Endodermal cell (in vitro differentiated cells): ENCODE data around the gene ATAD1. TPM values are rescaled to one million over a fixed set of nuclear protein-coding genes. Genes with fewer than 3 reads are reported as not detected.

ENCODE experiments used
- DNase-seq: peaks from one replicate; pipeline ENCODE4 v3.0.0-alpha.2; 2017
- H3K27ac ChIP-seq: 2 replicates; pipeline ENCODE4 v1.5.1; 2013; ENCODE audit warnings: mild to moderate bottlenecking, low read depth, low read length, moderate library complexity
- H3K27me3 ChIP-seq: 2 replicates; pipeline ENCODE4 v1.6.1; 2013; ENCODE audit warnings: mild to moderate bottlenecking, low read length, moderate library complexity; ENCODE audit not compliant: insufficient read depth, control insufficient read depth, poor library complexity, severe bottlenecking
- H3K36me3 ChIP-seq: 2 replicates; pipeline ENCODE4 v1.7.0; 2013; ENCODE audit warnings: mild to moderate bottlenecking, low read length, moderate library complexity; ENCODE audit not compliant: control insufficient read depth, insufficient read depth
- H3K4me1 ChIP-seq: one replicate; pipeline ENCODE4 v1.7.0; 2013; ENCODE audit warnings: low read length; ENCODE audit not compliant: control insufficient read depth, insufficient read depth
- H3K4me3 ChIP-seq: 2 replicates; pipeline ENCODE4 v1.5.1; 2013; ENCODE audit warnings: mild to moderate bottlenecking, low read length, moderate library complexity
- H3K9ac ChIP-seq: 2 replicates; pipeline ENCODE4 v1.6.1; 2013; ENCODE audit warnings: mild to moderate bottlenecking, low read length, moderate library complexity; ENCODE audit not compliant: poor library complexity, severe bottlenecking; ENCODE audit errors: extremely low read depth
- H3K9me3 ChIP-seq: 2 replicates; pipeline ENCODE4 v1.6.1; 2013; ENCODE audit warnings: mild to moderate bottlenecking, low read length, moderate library complexity; ENCODE audit not compliant: control insufficient read depth
- H3K27ac Mint-ChIP-seq: 2 replicates; pipeline ENCODE4 v1.8.0; 2020; ENCODE audit warnings: mixed read lengths
- H3K27me3 Mint-ChIP-seq: 2 replicates; pipeline ENCODE4 v1.8.0; 2021; ENCODE audit warnings: mild to moderate bottlenecking, mixed read lengths; ENCODE audit not compliant: insufficient read depth
- H3K36me3 Mint-ChIP-seq: 2 replicates; pipeline ENCODE4 v1.8.0; 2020; ENCODE audit warnings: low read depth, mixed read lengths
- H3K4me1 Mint-ChIP-seq: 2 replicates; pipeline ENCODE4 v1.8.0; 2020; ENCODE audit warnings: mixed read lengths
- H3K4me3 Mint-ChIP-seq: 2 replicates; pipeline ENCODE4 v1.8.0; 2020; ENCODE audit warnings: mild to moderate bottlenecking, moderate library complexity, mixed read lengths
- H3K9me3 Mint-ChIP-seq: 2 replicates; pipeline ENCODE4 v1.8.0; 2020; ENCODE audit warnings: mild to moderate bottlenecking, mixed read lengths
- CTCF ChIP-seq: fragments of 200-600 bp; sonication (generic); conservative IDR thresholded peaks from 2 replicates; pipeline ENCODE4 v1.5.0; 2021; ENCODE audit warnings: antibody characterized with exemption, mild to moderate bottlenecking
- WGBS, 2 experiments: methylation state at CpG; one replicate each; pipeline versions ENCODE4 v1.1.5 to v1.1.7; 2013; ENCODE audit warnings: missing lambda C conversion rate in 2 of 2, mixed read lengths in 1 of 2; ENCODE audit not compliant: insufficient coverage in 1 of 2, insufficient read length in 1 of 2; 5-methylcytosine and 5-hydroxymethylcytosine counted together
- total RNA-seq, 2 donors: library from RNA; stranded (reverse); fragmentation: NEBNext Ultra II Directional in 1 of 2; extraction: Animal tissue kit (Norgen Biotek cat#: 25700) in 1 of 2; gene quantifications; 2 replicates in 1 of 2; 3 replicates in 1 of 2; pipeline ENCODE4 v1.2.1, GENCODE V29; 2021

Gene ATAD1
- total RNA-seq, 2 donors from 2014 or later = 55.4 to 68.0 TPM

- H3K9ac ChIP-seq = no peak overlapping the region
- no peak overlapping the region for H3K27ac ChIP-seq
- 76 to 86% methylated on average over 9 to 11 of the region's 13 CpGs for WGBS, 2 experiments
- H3K4me1 Mint-ChIP-seq = peaks cover 12% of the 10 kb centered on the region
- no peak overlapping the region for H3K27ac Mint-ChIP-seq
- H3K27me3 ChIP-seq = no peaks in the 10 kb centered on the region
- no peak for TF ChIP-seq CTCF
- H3K4me3 Mint-ChIP-seq = no peak overlapping the region
- no peaks in the 10 kb centered on the region for H3K27me3 Mint-ChIP-seq
- H3K4me1 ChIP-seq = no peaks in the 10 kb centered on the region
- H3K4me3 ChIP-seq = no peak overlapping the region
- no peaks in the 10 kb centered on the region for H3K9me3 Mint-ChIP-seq
- no peaks in the 10 kb centered on the region for H3K9me3 ChIP-seq
- peaks cover 50% of the 10 kb centered on the region for H3K36me3 Mint-ChIP-seq
- no peak for DNase-seq
- H3K36me3 ChIP-seq = peaks cover 62% of the 10 kb centered on the region
Measured at GRCh38 chr10:87764072-87764934, 53.7 kb downstream of the ATAD1 start.

- H3K4me3 Mint-ChIP-seq = no peak overlapping the region
- no peaks in the 10 kb centered on the region for H3K27me3 Mint-ChIP-seq
- H3K36me3 ChIP-seq = peaks cover 60% of the 10 kb centered on the region
- H3K4me1 Mint-ChIP-seq = peaks cover 12% of the 10 kb centered on the region
- no peak for DNase-seq
- no peaks in the 10 kb centered on the region for H3K9me3 ChIP-seq
- H3K9ac ChIP-seq = no peak overlapping the region
- no peak for TF ChIP-seq CTCF
- no peaks in the 10 kb centered on the region for H3K4me1 ChIP-seq
- H3K4me3 ChIP-seq = no peak overlapping the region
- 96 to 100% methylated on average over 1 to 5 of the region's 5 CpGs for WGBS, 2 experiments
- no peaks in the 10 kb centered on the region for H3K9me3 Mint-ChIP-seq
- H3K27ac ChIP-seq = no peak overlapping the region
- no peaks in the 10 kb centered on the region for H3K27me3 ChIP-seq
- H3K36me3 Mint-ChIP-seq = peaks cover 47% of the 10 kb centered on the region
- peak overlapping the region; percentile 52 for H3K27ac Mint-ChIP-seq
Measured at GRCh38 chr10:87763086-87763861, 54.8 kb downstream of the ATAD1 start.

- no peak overlapping the region for H3K27ac Mint-ChIP-seq
- H3K9me3 Mint-ChIP-seq = no peaks in the 10 kb centered on the region
- no peaks in the 10 kb centered on the region for H3K27me3 Mint-ChIP-seq
- H3K36me3 Mint-ChIP-seq = peaks cover 38% of the 10 kb centered on the region
- Histone ChIP-seq H3K4me3 (no peak overlapping the region), H3K27me3 (no peaks in the 10 kb centered on the region), H3K36me3 (peaks cover 56% of the 10 kb centered on the region), H3K9ac (no peak overlapping the region), H3K9me3 (no peaks in the 10 kb centered on the region), H3K27ac (no peak overlapping the region), H3K4me1 (no peaks in the 10 kb centered on the region)
- TF ChIP-seq CTCF = no peak
- peaks cover 10% of the 10 kb centered on the region for H3K4me1 Mint-ChIP-seq
- no peak for DNase-seq
- H3K4me3 Mint-ChIP-seq = no peak overlapping the region
- WGBS, 2 experiments = 100% methylated on average over 2 of the region's 2 CpGs; no CpG with 5 or more reads in 1 of the 2 experiments
Measured at GRCh38 chr10:87761892-87762291, 56.1 kb downstream of the ATAD1 start.
